Sigmoid colon (tissue), 4 donors: ENCODE results near the gene MTERF2.

Experiments used
- CTCF ChIP-seq, 4 experiments: fragments of 450-650 bp in 3 of 4; fragments of 200-600 bp in 1 of 4; IDR thresholded peaks; one replicate each; pipeline ENCODE4 v1.5.1; 2016 to 2019; ENCODE audit warnings: antibody characterized with exemption in 4 of 4, mild to moderate bottlenecking in 3 of 4, moderate library complexity in 2 of 4
- POLR2A ChIP-seq, 2 donors: fragments of 450-650 bp; IDR thresholded peaks; one replicate each; pipeline ENCODE4 v1.6.1; 2016; ENCODE audit warnings: antibody characterized with exemption in 2 of 2, mild to moderate bottlenecking in 2 of 2, moderate library complexity in 2 of 2
- POLR2AphosphoS5 ChIP-seq, 4 donors: sonication (generic); formaldehyde crosslinking; IDR thresholded peaks; one replicate each; pipeline ENCODE4 v1.6.1; 2017; ENCODE audit warnings: antibody characterized with exemption in 4 of 4

GRCh38 chr12:106976668-106977067 is 10.3 kb downstream of the MTERF2 start:
- TF ChIP-seq CTCF (IDR thresholded peaks at IDR 0.05) (no peak), POLR2A (IDR thresholded peaks at IDR 0.05) (no peak), POLR2AphosphoS5 (IDR thresholded peaks at IDR 0.05) (no peak)
